HG02763 (cell line): Measurements from ENCODE around the gene INAFM2.

Experiments
- ATAC-seq: cut with Tn5 transposase; IDR thresholded peaks from one replicate; pipeline ENCODE4 v1.9.1; 2021; ENCODE audit warnings: mild to moderate bottlenecking, moderate library complexity; ENCODE audit not compliant: unreplicated experiment

Gene INAFM2

GRCh38 chr15:40325700-40326099, 2.2 kb downstream of the INAFM2 start:
- ATAC-seq: no peak

GRCh38 chr15:40327457-40327856, 4.0 kb downstream of the INAFM2 start:
- ATAC-seq: no peak

DNA sequence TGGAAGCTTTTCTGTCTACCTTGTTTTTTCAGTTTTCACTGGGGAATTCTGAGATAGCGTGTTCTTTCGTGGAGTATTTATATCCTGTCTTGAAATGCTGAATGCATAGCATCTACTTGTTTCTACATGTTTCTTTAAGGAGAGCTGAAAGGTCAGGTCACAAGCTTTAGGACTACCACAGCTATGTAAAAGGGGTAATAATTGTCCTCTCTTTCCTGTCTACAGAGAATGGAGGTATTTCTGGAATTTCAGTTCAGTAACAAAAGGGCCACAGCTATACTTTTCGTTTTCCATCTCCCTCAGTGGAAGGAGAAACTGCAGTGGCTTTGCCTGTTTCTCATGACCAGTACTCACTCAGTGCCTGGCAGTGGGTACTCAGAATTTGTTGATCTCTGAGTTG, 4.7 kb downstream of the INAFM2 start:
- no peak for ATAC-seq

GRCh38 chr15:40328751-40329150, 5.3 kb downstream of the INAFM2 start:
- ATAC-seq: no peak

- no peak for ATAC-seq
These were observed 6.3 kb downstream of the INAFM2 start for GRCh38 chr15:40329804-40330203.

GRCh38 chr15:40330368-40330836, 6.9 kb downstream of the INAFM2 start:
- no peak for ATAC-seq

GRCh38 chr15:40331026-40331425, 7.5 kb downstream of the INAFM2 start:
- no peak for ATAC-seq

DNA sequence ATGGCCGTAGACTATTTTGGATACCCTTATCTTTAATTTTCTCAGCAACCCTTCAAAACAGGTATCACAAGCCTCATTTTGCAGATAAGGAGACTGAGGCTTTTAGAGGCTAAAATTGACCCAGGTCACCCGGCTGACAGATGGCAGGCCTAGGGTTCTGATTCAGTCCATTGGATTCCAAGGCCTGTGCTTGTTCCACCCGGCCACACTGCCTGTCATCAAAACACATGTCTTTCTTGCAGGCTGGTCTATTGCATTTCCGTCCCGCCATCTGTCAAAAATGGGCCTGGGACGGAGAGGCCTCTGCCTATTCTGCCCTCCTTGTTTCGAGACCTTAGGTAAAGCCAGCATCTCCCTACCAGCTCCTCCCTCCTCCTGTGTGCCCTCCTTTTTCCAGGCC, 8.1 kb downstream of the INAFM2 start:
- no peak for ATAC-seq

DNA sequence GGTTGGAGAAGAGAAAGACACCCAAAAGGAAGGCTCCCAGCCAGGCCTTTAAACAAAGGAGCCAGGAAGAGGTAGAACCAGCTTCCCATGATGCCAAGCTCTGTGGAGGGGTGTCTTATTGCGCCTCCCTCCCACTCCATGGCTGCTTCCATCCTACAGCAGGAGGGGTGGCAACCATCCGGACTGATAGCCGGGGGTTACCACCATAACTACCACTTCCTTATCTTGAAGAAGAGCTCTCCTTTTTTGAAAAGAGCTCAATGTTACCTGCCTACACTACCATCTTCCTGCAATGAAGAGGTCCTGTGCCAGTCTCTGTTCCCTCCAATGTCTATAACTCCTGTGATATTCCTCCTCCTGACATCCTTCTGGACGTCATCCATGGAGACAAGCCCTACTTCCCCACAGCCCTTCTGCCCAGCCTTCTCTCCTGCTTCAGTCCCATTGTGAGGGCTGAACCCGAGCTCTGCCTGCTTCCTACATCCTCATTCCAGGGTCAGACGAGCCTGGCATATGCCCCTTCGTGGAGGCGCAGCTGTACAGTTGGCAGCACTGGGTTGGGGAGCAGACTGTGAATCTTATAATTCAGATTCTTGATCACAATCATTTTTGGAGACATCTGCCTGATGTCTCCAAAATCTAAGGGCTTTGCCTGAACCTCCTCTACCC, 8.8 kb downstream of the INAFM2 start:
- ATAC-seq: no peak

DNA sequence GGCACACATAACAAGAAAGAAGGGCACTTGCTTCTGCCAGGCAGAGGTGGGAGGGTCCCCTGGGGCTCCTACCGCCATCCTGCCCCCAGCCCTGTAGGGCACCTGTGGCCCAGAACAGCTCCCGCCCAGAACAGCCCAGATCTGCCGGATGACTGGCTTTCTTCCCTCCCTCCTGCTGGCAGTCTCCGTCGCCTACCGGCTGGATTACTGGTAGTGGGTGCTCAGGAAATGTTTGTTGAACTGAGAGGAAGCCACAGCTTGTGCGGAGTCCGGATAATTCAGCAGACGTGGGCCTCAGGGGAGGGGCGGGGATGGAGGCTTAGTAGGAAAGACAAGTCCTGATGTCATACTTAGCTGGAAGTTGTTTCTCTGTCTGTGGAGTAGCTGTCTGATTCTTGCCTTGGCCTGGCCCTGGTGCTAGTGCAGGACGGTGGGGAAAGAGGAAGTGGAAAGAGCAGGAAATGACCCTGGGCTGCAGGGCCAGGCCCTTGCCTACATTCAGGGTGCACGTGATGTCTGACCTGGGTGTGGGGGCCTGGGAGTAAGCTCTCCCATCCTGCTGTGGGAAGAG, 10.5 kb downstream of the INAFM2 start:
- no peak for ATAC-seq

GRCh38 chr15:40334541-40334940, 11.0 kb downstream of the INAFM2 start:
- no peak for ATAC-seq

GRCh38 chr15:40334941-40335795, 11.7 kb downstream of the INAFM2 start:
- ATAC-seq: no peak

DNA sequence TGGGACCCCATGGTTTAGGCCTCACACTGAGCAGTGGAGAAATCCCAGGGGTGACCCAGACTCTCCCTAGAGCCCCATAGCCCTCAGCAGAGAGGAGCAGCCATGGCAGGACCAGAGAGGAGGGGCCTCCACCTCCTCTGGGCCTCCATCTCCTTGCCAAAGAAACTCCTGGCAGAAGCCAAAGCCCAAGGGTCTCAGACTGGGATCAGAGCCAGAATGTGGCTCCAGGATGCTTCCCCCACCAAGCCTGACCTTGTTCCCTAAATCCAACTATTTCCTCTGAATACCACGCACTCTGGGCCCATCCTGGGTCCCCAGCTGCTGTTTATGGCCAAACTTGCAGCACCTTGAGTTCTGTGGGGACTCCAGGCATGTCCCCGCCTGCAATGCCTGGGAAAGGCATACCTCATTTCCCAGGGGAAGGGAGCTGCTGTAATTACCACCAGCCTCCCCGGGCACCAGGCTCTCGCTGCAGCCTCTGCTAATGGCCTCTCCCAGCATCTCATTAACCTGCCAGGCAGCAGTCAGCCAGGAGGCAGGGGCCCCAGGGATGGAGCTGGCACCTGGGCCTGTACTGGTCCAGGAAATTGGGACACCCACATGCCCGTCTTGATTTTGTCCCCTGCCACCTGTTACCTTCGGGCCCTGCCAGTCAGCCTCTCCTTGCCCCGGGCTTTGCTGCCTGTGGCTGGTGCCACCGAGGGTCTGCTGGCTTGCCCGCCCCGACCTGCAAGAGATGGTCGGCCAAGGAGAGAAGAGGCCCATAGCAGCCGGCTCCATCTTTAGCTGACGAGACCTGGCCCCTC, 12.6 kb downstream of the INAFM2 start:
- ATAC-seq: no peak

DNA sequence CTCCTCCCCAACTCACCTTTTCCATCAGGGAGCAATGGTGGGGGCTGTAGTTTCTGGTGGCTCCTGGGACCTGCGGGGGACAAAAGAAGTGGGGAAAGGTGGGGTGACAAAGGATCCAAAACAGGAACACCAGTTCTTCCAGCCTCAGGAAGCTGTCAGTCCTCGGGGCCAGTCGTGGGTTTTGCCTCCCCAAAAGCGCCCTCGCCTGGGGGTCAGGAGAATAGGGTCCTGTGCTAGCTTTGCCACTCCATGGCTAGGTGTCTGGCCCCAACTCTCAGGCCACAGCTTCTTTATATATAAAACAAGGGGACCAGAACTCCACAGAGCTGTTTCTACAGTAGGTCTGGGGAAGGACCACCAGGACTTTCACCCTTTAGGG, 13.2 kb downstream of the INAFM2 start:
- ATAC-seq: no peak

- ATAC-seq: no peak
These were observed 14.1 kb downstream of the INAFM2 start for GRCh38 chr15:40337597-40337996.

DNA sequence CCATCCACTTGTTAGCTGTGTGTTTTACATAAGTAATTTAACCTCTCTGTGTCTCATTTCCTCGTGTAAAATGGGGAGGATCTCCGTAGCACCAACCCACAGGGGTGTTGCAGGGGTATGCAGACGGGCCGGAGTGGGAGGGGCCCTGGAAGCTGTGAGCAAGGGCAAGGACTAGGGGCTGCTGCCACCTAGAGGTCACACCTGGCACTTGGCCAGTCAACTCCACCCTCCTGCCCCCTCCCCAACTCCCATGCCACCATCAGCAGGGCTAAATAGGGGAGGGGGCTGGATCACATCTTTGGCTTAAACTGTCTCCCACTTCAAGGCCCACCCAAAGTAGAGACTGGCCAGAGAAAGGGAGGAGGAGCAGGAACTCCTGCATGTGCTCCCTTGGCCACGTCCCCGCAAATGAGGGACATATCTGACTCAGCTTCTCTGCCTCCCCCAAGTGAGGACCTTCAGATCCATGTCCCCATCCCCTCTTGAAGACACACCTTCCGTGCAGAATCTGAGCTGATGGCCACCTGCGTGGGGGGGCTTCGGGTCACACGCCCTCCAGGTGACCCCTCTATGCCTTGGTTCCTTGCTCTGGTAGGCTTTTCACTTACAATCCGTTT, 14.7 kb downstream of the INAFM2 start:
- no peak for ATAC-seq

- no peak for ATAC-seq
These were observed 15.6 kb downstream of the INAFM2 start for GRCh38 chr15:40338921-40339620.

DNA sequence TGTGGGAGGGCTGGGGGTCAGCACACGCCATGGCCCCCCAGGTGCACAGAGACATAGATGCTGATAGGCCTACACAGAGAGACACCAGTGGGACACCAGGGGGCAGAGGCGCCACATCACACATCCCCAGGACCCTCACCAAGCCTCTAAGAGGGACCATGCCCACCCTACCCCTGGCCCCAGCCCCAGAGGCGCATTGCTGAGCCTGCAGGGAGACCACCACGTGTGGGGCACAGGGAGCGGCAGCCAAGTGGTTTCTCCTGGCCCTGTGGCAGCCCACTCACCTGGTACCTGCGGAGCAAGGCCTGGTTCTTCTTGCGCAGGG, 16.1 kb downstream of the INAFM2 start:
- ATAC-seq: no peak

- no peak for ATAC-seq
These were observed 16.7 kb downstream of the INAFM2 start for GRCh38 chr15:40340038-40340739.
